ENCODE data around the gene PAWR.

DNA sequence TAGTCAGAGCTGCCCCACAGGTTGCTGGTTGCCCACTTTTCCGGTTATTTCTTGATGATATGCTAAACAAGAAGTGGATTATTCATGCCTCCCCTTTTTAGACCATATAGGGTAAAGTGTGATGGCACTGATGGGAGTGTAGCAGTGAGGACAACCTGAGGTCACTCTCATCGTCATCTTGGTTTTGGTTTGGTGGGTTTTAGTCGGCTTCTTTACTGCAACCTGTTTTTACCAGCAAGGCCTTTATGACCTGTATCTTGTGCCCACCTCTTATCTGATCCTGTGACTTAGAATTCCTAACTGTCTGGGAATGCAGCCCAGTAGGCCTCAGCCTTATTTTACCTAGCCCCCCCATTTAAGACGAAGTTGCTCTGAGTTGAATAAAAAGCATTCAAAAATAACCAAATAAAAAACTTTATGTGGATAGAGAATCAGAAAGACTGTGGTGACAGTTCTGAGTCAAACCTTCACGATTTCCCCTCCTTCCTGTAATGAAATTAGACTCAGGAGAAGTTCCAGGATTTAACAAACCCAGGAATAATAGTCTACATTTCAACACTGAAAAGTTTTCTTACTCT lies 144.2 kb downstream of the PAWR start:
- TF ChIP-seq EZH2 (IDR thresholded peaks at IDR 0.05; ENCODE audit: insufficient read depth, low read length), result no peak
- TF ChIP-seq, protein P1, sequence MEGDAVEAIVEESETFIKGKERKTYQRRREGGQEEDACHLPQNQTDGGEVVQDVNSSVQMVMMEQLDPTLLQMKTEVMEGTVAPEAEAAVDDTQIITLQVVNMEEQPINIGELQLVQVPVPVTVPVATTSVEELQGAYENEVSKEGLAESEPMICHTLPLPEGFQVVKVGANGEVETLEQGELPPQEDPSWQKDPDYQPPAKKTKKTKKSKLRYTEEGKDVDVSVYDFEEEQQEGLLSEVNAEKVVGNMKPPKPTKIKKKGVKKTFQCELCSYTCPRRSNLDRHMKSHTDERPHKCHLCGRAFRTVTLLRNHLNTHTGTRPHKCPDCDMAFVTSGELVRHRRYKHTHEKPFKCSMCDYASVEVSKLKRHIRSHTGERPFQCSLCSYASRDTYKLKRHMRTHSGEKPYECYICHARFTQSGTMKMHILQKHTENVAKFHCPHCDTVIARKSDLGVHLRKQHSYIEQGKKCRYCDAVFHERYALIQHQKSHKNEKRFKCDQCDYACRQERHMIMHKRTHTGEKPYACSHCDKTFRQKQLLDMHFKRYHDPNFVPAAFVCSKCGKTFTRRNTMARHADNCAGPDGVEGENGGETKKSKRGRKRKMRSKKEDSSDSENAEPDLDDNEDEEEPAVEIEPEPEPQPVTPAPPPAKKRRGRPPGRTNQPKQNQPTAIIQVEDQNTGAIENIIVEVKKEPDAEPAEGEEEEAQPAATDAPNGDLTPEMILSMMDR (IDR thresholded peaks at IDR 0.05; ENCODE audit: insufficient read depth, low read depth, low read length), result no peak
